ENCODE results near the gene TCL1A. TPM values are rescaled to one million over a fixed set of nuclear protein-coding genes. Genes with fewer than 3 reads are reported as not detected.

TCL1A gene
- total RNA-seq, 1 experiment from 2014 or later, result not detected

DNA sequence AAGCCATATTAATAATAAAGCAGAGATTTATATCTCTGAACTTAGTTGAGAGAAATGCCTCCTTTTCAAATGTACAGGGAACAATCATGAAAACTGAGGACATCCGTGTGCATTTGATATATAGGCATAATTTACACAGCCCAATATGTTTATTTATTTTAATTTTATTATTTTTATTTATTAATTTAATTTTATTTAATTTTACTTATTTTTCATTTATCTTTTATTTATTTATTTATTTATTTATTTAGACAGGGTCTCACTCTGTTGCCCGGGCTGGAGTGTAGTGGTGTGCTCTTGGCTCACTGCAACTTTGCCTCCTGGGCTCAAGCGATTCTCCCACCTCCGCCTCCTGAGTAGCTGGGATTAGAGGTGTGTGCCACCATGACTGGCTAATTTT is 8.4 kb downstream of the TCL1A start:
- H4K20me1 ChIP-seq (ENCODE audit: control insufficient read depth, insufficient read depth, insufficient read length), result no peaks in the 10 kb centered on the region
- H3T11ph ChIP-seq (ENCODE audit: low read length), result no peak overlapping the region
- H3K14ac ChIP-seq (ENCODE audit: insufficient read depth, low read length), result no peak overlapping the region
- TF ChIP-seq CTCF (conservative IDR thresholded peaks at IDR 0.05), result no peak
- no peak overlapping the region for H2AFZ ChIP-seq (ENCODE audit: low read length)
- no peak overlapping the region for H2AK5ac ChIP-seq (ENCODE audit: insufficient read length, low read length)
- peaks cover 2% of the 10 kb centered on the region for H3K23me2 ChIP-seq (ENCODE audit: insufficient read length, low read depth, low read length, poor library complexity, severe bottlenecking)
- no peak for DNase-seq
- no peak overlapping the region for H2BK120ac ChIP-seq (ENCODE audit: low read depth, low read length, poor library complexity, severe bottlenecking)
- no peak overlapping the region for H2BK12ac ChIP-seq (ENCODE audit: insufficient read length, low read depth, low read length)
- peaks cover 8% of the 10 kb centered on the region; the same call in 1 of the 2 replicates for H3K4me1 ChIP-seq (ENCODE audit: insufficient read depth, low read length)
- no peak overlapping the region for H2BK15ac ChIP-seq (ENCODE audit: low read depth, low read length)
- no peak overlapping the region for H3K27ac ChIP-seq (ENCODE audit: insufficient read length, low read depth, low read length)
- H3K9ac ChIP-seq (ENCODE audit: extremely low read depth, insufficient read length, low read length), result no peak overlapping the region
- H3K56ac ChIP-seq (ENCODE audit: insufficient read length, low read depth, low read length), result no peak overlapping the region
- WGBS (ENCODE audit: extremely low coverage, insufficient read length, low lambda C conversion rate), result no CpG with 5 or more reads among the region's 4 CpGs
- H3K27me3 ChIP-seq (ENCODE audit: insufficient read depth, low read length), result peaks cover 23% of the 10 kb centered on the region
- no peak overlapping the region for H4K8ac ChIP-seq (replicated peaks; ENCODE audit: insufficient read length, low read depth, low read length)
- H2BK5ac ChIP-seq (ENCODE audit: insufficient read length, low read length), result no peak overlapping the region
- Mint-ChIP-seq H3K27me3 (ENCODE audit: low read depth) (peaks cover 94% of the 10 kb centered on the region), H3K27ac (no peak overlapping the region), H3K4me3 (no peak overlapping the region), H3K36me3 (ENCODE audit: insufficient read depth in 1 of 3, low read depth in 3 of 3) (no peaks in the 10 kb centered on the region), H3K4me1 (peaks cover 41% of the 10 kb centered on the region in 2 experiments), H3K9me3 (peaks cover 0 to 3% of the 10 kb centered on the region in 2 experiments; a peak in 1 of 5 replicates)
- no peaks in the 10 kb centered on the region for H3K79me1 ChIP-seq (ENCODE audit: insufficient read depth, low read depth, low read length, poor library complexity, severe bottlenecking)
- H4K5ac ChIP-seq (ENCODE audit: insufficient read length, low read depth, low read length), result no peak overlapping the region
- H3K23ac ChIP-seq (ENCODE audit: insufficient read length, low read depth, low read length), result no peak overlapping the region
- H3K79me2 ChIP-seq (ENCODE audit: insufficient read depth, low read length), result no peaks in the 10 kb centered on the region
- H3K4me2 ChIP-seq (ENCODE audit: insufficient read depth, insufficient read length, low read length), result no peak overlapping the region
- no peak overlapping the region for H3K4ac ChIP-seq (ENCODE audit: low read depth, low read length)
- no peak overlapping the region for H4K91ac ChIP-seq (ENCODE audit: insufficient read length, low read depth, low read length)
- no peak overlapping the region for H2BK20ac ChIP-seq (ENCODE audit: low read depth, low read length, poor library complexity, severe bottlenecking)
- no peaks in the 10 kb centered on the region for H3K9me3 ChIP-seq (ENCODE audit: control insufficient read depth, low read depth, low read length)
- no peak overlapping the region for H3K18ac ChIP-seq (ENCODE audit: insufficient read length, low read depth, low read length)

Data from H9 (cell line).